Stimulated activated CD4-positive, alpha-beta T cell treated with anti-CD3 and anti-CD28 coated beads, Interleukin-2, amount 100 ng/mL, for 48 hours (primary cell): ENCODE measurements around the gene FATE1.
A peak's percentile ranks its signal among the peaks of the same experiment; 100 is the strongest.

ENCODE experiments used
- DNase-seq, 2 donors: peaks; one replicate each; pipeline ENCODE4 v3.0.0-alpha.2; 2020

The FATE1 gene

DNA sequence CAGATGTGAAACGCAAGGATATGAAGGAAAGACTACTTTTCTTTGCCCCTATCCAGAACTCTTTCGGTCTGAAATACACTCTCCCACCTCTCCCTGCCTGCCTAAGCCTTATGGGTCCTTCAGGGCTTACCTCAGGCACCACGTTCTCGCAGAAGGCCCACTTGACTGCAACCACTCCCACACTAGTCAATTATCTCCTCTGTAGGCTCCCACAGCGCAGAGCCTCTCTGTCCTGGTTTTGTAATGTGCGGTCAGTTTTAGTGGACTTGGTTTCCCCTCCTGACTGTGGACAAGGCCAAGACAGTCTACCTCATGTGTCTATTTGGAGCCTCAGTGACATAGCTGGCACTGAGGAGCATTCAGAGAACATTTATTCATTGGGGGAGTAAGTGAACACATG, 29.8 kb downstream of the FATE1 start:
- DNase-seq, result no peak

GRCh38 chrX:151746502-151746901, 30.7 kb downstream of the FATE1 start:
- DNase-seq, result no peak

GRCh38 chrX:151750511-151750910, 34.7 kb downstream of the FATE1 start:
- no peak for DNase-seq

GRCh38 chrX:151752847-151753246, 37.0 kb downstream of the FATE1 start:
- DNase-seq, result no peak

GRCh38 chrX:151753313-151754046, 37.6 kb downstream of the FATE1 start:
- DNase-seq, result peak; percentile 0 to 13

DNA sequence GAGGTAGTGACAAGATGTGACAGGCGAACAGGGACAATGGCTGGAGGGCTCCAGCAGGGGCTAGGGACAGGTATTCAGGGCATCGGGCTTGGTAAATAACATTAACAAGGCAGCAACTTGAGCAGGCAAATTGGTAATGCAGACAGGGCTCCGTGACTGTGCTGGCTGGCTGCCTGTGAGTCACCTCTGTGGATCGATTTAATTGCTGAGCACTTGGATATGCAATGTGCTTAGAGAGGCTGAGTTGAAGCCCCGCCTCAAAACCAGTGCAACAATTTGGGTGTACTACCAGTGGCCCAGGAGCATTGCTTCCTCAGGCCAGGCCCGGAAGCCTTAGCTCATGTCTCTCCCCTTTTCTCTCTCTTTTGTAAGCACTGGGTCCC, 38.2 kb downstream of the FATE1 start:
- DNase-seq, result no peak

DNA sequence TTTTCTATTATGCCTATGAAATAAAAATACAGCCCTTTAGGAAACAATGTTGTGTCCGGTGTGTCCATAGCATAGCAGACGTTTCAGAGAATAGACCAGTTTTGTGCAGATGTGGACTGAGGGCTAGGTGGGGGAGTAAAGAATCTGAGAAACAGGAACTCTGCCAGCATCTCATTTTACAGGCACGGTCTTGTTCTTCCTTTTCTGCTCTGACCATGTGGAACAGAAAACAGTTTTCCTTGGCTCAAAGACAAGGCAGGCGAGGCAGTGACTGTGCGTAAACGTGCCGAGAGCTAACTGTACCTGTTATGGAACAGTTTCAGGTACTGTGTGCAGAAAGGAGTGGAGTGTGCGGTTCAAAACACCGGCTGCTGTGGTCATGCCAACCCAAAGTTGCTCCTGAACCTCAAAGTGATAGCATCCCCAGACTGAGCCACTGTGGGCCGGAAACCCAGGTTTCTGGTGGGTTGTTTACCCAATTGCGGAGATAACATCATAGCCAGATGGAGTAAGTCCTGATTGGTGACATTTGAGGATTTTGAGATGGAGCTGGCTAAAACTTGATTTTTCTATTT, 38.9 kb downstream of the FATE1 start:
- no peak for DNase-seq

- DNase-seq, result no peak
Measured at GRCh38 chrX:151759041-151759708, 43.3 kb downstream of the FATE1 start.

- DNase-seq, result no peak
Measured at GRCh38 chrX:151762802-151763201, 47.0 kb downstream of the FATE1 start.

GRCh38 chrX:151763711-151764110, 47.9 kb downstream of the FATE1 start:
- DNase-seq, result no peak

GRCh38 chrX:151765026-151765425, 49.2 kb downstream of the FATE1 start:
- no peak for DNase-seq

GRCh38 chrX:151771726-151772125, 55.9 kb downstream of the FATE1 start:
- no peak for DNase-seq
